Keratinocyte (primary cell): Measurements from ENCODE around the gene IFNA6.

Experiments
- CTCF ChIP-seq, 3 experiments: IDR thresholded peaks in 1 of 3; conservative IDR thresholded peaks in 1 of 3; optimal IDR thresholded peaks in 1 of 3; 2 replicates in 2 of 3; 3 replicates in 1 of 3; pipeline versions ENCODE3 to v1.5.1; 2011; ENCODE audit warnings: low read length in 3 of 3, mild to moderate bottlenecking in 3 of 3, moderate library complexity in 2 of 3, control low read depth in 1 of 3, inconsistent platforms in 1 of 3; ENCODE audit not compliant: insufficient read depth in 2 of 3; ENCODE audit errors: extremely low read depth in 1 of 3
- EZH2 ChIP-seq: IDR thresholded peaks from one replicate; pipeline ENCODE4 v1.6.1; 2012; ENCODE audit warnings: inconsistent platforms, mild to moderate bottlenecking, low read length, moderate library complexity

GRCh38 chr9:21316032-21316842 is 34.5 kb downstream of the IFNA6 start:
- TF ChIP-seq CTCF (optimal IDR thresholded peaks at IDR 0.05 in 1 of 3, IDR thresholded peaks at IDR 0.05 in 1 of 3, conservative IDR thresholded peaks at IDR 0.05 in 1 of 3; ENCODE audit: extremely low read depth in 1 of 3, insufficient read depth in 2 of 3, low read length in 3 of 3) (no peak), EZH2 (no peak)
